ENCODE measurements around the gene USP3.
A peak's percentile ranks its signal among the peaks of the same experiment; 100 is the strongest.

Gene USP3

DNA sequence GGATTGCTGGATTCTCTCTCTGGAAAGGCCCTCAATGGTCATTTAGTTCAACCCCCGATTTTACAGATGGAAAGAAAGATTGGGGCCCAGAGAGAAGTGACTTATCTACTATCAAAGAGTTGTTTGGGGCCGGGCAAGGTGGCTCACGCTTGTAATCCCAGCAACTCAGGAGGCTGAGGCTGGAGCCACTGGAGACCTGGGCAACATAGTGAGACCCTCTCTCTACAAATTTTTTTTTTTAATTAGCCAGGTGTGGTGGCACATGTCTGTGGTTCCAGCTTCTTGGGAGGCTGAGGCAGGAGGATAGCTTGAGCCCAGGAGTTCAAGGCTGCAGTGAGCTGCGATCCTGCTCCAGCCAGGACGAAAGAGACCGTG lies 5.2 kb upstream of the USP3 start:
- DNase-seq = no peak

DNA sequence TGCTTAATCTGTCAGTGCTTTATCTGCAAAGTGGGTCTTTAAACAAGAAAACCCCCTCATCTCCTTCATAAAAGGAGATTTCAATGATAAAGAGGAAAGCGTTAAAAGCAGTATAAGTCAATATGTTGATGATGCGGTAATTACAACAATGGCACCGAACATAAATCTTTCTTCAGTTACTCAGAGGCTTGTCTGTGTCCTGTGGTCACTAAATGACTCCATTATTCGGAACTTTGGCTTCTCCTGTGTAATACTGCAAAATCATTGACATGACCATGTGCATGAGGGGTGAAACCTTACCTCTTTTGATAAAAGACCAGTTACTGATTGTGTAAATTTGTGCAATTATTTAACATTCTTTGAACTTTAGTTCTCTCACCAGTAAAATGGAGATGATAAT lies 4.8 kb upstream of the USP3 start:
- no peak for DNase-seq

DNA sequence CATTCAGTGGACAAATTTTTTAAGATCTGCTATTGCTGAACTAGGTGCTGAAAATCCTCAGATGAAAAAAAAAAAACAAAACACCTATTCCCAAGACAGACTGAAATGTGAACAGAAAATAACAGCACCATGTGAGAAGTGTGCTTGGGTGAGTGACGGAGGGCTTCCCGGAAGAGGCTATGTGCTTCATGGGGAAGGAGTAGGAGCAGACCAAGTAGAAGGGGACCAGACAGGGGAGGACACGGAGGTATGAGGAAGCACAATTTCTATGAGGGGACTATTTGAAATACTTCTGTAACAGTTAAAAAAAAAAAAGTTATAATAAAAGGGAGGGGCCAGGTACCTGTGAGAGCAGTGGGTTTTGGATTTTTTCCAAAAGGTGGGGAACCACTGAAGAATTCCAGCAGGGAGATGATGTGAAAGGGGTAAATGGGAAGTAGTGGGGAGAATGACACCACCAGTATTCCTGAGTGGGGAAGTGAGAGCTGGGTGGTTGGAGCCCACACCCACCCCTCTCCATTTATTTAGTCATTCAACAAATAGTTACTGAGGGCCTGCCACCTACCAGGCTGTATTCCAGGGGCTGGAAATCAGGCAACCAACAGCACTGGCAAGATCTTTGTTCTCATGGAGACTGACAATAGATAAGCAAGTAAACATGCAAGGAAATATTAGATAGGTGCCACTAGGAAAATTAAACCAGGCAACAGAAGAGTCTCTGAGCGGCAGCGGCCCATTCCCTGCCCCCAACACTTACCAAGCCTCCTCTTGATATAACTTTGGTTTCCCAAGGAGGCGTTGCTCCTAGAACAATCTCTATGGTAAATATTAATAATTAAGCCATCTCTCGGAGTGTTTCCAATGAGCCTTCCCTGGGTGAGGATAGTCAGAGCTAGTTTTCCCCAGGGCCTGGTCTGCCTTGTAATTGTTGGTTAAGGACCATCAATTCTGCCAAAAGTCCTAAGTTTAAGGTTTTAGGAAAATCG lies 3.8 kb upstream of the USP3 start:
- peak in 1 of 2 experiments; percentile 20 for DNase-seq

DNA sequence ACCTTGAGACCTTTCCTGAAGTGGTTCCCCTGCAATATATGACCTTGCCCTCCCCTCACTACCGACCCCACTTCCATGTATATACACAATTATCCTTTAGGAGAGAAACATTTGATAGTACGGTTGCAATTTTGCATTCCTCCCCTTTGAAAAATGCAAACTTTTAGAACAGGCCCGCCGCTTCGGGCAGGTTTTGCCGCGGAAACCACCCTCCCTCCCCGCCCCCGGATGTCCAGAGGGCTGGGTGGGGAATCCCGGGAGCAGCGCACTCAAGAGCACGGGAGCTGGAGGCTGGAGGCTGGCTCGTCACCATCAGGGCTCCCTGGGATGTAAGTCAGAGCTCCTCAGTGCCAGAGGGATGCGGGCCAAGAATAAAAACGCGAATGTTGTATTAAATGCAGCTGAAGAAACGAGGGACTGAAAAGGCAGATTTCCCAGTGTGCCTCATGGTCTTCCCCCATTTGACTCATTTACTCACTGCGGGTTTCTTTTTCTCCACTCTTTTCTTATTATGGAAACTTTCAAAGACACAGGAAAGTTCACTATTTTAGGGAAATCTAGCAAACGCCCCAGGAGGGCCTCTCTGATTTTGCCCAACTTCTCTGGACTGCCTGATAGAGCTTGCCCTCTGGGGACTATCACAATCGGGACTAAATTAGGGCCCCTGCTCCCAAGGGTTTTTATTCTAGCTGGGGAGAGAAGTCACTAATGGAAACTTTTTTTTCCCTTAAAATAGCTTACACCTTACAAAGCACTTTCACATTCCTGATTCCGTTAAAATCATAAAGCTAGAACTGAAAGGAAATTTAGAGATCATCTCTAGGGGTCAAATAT lies 2.9 kb upstream of the USP3 start:
- peak; percentile 14 to 71 for DNase-seq

DNA sequence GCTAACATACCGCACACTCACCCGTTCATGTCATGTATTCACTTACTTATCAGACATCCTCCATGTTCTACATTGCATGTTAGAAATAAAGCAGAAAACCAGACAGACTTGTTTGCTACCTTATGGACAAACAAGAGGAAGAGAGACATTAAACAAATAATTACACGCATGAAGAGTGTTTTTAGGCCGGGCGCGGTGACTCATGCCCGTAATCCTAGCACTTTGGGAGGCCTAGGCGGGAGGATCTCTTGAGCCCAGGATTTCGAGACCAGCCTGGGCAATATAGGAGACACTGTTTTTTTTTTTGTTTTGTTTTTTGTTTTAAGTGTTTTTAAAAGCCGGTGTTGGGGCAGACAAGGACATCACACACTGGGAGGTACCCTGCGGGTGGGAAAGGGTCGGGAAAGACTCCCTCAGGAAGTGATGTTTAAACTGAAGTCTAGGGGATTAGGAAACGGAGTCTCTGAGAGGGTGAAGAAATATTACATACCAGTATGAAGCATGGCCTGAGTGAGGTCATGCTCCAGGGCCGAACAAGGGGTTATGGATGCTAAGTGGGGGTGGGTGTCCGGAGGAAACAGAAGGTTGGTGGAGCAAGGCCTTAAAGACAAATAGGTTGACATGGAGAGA lies 2.1 kb upstream of the USP3 start:
- peak in 1 of 2 experiments; percentile 20 for DNase-seq

DNA sequence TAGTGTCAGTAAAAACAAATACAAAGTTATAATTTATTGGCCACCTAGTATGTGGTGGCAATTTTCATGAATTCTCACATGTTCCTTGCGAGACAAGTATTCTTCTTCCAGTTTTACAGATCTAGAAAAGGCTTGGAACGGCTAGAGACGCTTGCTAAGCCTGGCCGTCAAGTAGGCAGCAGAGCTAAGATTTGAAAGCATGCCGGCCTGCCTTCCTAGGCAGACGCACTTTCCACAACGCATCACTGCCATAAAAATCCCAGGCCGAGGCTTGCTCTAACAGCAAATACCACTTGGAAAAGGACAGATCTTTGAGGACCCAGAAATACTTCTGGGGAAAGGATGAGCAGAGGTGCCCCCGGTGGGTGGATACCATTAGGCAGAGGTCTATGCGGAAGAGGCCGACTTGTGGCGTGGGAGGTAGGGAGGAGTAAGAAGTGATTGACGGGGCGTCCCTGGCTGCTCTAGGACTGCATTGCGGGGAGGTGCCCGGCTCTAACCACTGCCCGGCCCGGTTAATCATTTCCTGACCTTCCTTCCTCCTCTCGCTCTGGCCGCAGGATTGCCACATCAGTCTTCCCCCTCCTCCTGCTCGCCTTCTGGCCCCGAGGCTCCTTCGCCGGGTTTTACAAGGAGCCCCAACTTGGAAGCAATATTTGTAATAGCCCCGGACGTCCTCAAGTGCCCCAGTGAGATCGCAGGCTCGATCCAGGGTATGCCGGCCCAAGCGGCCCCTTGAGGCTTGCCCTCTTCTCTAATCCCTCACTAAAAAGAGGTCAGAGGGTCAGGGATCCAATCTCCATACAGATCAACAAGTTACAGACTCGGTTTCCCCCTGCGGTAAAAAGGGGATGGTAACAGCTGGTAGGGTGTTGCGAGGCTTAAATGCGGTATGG lies 1.3 kb upstream of the USP3 start:
- no peak for DNase-seq

DNA sequence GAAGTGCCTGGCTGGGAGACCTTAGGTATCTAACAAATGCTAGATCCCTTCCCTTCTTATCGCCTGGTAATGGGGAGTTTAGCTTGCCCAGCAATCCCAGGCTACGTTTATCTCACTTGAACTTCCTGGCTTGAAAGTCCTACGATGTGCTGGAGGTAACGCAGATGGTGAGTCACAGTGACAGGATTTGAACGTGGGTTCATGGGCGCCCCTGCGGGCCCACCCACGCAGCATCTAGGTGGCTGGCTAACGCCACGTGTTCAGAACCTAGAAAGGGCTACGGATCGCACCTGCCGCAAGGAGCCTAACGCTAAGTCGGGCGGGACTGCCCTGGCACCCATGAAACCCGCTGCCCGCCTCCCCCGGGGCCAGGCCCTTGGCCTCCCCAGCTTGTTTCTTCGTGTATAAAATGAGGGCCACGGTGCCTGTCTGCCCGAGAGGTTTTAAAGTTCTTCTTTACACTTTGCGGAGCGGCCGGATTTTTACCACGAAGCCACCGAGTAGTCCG lies 600 bp upstream of the USP3 start:
- DNase-seq = peak; percentile 45 to 64

DNA sequence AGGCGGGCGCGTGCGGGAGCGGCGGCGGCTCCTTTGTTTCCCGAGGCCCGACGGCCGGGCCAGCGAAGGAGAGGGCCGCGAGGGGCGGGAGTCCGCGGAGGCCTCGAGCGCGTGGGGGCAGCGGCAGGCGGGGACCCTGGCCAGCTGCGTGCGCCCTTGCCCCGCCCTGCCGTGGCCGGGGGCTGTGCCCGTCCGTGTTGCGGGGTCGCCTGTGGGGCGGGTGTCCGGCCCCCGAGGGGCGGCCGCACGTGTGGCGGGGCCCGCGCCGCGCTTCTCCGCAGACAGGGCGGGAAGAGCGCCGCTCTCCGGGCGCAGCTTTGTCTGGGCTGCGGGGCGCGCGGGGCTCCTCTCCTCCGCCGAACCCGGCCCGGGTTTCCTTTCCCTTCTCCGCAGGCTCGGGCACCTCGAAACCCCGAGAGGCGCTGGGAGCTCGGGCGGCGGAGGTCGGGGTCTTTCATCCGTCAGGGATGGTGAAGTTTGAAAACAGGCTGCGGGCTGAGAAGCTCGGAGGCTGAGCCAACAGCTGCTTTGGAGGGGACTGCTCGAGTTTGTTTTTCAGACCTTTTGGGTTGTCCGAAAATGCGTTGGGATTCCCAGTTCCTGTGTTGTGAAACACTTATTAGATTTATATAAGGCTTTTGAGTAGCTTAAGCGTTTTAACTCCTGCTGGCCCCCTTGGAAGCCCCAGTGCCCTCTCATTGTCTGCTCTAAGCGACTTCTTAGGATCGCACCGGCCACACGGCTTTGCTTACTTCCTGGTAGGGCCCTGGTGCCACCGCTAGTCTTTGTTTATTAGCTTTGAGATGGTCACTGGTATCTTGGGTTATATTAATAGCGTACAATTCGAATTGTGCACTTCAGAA lies 817 bp downstream of the USP3 start:
- DNase-seq = peak; percentile 47 to 80

DNA sequence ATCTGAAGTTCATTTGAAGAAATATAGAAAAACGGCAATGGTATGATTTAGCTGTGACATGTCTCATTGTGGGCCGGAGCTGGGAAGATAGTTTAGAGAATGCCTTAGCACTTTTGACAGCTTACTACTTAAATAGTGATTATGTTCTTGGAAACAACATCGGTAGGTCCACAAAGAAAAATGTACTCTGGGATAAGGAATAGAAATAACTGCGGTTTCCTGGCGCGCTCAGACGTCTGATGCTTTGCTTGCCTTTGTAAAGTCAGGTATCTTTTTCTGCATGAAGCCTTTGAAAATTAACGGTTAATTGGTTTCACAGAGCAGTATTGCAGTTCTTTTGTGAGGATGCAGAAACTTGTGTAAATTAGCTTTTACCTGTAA lies 1.4 kb downstream of the USP3 start:
- DNase-seq = no peak

DNA sequence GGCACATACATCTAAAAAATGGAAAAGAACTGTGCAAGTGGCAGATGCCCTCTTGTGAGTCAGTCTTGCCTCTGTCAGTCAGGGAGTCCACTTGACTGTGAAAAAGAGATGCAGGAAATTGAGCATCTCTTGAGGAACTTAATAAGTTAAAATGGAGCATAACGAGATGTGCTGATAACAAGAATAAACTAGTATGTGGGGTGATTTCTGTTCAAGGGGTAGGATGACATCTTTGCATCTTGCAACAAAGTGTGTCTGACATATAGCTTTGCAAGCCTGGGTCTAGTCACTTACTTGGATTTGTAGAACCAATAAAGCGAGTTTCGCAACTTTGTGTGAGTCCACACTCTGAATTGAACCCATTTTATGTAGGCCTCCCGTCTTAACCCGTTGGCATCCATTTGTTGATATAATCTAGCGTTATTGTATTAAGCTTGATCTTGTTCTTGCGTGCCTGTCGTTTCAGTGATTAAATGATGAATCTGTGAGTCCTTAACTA lies 2.2 kb downstream of the USP3 start:
- no peak for DNase-seq

DNA sequence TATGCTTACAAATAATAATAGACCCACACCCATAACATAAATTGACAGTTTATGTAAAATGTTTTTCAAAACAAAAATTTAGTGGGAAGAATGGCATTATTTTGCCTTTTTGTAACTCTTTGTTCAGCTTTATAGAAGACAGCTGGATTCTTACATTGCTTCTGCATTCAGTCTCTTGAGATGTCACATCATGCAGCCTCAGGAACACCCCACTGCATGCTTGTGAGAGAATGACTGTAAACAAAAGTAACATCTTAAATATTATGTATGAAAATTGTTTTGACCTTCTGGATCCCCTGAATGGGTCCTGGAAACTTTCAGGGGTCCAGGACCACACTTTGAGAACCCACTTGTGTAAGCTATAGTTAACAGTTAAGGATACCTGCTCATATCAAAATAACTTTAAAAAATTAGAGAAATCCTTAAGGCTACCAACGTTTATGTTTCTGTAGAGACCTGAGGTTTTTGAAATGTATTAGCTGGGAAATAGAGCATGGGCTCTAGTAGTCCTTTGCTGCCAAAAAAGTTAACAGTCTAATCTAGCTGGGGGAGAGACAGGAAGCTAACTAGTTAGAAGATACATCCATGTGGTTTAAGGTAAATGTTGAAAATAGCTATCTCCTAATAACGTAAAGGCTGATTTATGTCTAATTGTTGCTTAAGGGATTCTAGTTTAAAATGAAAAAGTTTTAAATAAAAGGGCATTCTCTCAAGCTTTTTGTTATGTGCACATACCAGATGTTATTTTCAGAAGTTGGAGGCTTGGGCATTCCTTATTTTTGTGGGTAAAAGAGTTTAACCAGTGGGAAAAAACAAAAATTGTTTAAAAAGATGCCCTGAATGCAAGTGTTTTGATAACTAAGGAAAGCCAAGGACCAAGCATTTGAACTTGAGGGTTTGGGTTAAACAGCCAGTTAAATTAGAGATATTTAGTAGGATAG lies 3.8 kb downstream of the USP3 start:
- DNase-seq = no peak

DNA sequence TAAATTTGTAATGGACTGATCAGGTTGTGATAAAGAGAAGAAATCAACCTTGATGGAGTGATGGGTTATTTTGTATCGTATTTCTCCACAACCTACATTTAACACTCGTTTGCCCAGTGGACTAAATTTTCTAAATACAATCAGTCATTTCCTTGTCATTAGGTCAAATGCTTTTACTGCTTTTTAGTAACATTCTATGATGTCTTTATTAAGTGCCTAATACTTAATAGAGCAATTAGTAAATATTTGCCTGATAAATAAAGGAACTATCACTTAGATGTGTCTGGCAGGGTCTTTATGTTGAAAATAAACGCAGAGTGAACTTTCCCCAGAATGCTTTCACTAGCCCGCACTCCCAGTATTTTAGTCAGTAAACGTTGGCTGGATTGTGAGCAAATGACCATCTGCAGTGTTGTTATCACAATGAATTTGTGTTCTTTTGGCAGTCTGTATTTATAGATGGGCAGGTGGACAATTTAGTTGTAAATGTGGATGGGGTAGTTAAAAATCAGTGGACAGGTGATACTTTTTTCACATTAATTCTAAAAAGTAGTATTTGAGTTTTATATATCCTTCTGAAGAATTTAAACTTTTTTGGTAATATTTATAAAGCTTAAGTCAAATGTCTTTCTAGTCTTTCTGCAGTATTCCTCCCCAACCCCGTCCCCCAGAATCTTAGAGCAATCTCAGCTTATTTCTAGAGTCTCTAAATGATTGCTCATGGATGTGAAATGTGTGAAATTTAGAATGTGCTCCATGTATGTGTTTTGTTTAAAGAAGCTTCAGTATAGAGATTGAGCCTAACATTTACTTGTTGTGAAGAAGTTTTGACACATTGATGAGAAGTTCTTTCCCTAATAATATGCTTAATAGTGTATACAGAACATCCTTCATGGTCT lies 4.9 kb downstream of the USP3 start:
- no peak for DNase-seq

DNA sequence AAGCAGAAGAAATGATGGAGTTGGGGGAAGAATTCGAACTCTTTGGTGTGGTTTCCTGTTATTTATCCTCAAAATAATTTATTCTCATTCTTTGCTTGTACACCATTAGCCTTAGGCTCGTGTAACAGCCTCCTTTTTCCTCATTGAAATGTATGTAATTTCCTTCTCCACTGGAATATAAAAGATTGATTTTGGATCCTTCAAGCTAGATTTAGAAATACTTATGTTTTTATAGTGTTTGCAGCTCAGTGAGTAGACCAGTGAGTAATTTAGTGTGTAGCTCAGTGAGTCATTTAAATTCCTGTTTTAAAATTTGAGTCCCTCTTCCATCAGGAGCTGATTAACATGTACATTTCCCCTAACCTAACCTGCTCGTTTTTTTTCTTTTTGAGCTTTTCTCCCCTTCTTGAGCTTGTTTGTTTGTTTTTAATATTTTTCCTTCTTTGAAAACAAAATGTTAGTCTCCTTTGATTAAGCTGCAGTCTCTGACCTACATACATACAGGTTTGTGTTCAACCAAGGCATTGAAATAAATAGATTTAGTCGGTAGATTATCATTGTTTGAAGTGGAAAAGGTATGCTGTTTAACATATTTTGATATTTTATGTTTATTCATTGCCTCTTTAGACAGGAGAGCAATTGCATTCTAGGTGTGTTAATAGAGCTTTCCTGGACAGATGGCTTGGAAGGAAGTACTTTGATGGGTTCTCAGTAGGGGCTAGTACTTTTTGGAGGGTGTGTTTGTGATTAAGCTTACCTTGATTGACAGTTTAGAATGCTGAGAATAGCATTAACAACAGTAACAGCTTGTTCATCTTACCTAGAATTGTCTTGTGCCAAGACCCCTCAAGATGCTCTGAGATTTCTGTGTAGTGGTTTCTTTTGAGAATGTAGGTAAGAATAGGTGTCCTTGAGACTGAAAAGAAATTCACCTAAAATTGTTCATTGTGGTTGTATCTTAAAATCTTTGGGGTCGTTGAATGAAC lies 5.9 kb downstream of the USP3 start:
- no peak for DNase-seq

DNA sequence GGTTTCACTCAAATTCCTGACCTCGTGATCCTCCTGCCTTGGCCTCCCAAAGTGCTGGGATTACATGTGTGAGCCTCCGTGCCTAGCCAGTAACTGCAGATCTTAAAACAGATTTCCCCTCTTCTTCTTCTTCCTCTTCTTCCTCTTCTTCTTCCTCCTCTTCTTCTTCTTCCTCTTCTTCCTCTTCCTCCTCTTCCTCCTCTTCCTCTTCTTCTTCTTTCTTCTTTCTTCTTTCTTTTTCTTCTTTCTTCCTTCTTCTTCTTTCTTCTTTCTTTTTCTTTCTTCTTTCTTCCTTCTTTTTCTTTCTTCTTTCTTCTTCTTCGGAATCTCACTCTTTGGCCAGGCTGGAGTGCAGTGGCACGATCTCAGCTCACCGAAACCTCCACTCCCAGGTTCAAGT lies 7.8 kb downstream of the USP3 start:
- no peak for DNase-seq

DNA sequence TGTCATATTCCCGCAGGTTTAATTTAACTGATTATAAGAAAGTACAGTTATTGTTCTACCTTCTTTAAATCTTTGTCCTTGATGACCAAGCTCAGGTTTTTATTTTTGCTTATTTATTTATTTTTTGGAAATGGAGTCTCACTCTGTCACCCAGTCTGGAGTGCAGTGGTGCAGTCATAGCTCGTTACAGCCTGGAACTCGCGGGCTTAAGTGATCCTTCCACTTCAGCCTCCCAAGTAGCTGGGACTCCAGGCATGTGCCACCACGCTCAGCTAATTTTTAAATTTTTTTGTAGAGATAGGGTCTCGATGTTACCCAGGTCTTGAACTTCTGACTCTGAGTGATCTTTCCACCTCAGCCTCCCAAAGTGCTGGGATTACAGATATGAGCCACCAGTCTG lies 8.9 kb downstream of the USP3 start:
- DNase-seq = no peak

DNA sequence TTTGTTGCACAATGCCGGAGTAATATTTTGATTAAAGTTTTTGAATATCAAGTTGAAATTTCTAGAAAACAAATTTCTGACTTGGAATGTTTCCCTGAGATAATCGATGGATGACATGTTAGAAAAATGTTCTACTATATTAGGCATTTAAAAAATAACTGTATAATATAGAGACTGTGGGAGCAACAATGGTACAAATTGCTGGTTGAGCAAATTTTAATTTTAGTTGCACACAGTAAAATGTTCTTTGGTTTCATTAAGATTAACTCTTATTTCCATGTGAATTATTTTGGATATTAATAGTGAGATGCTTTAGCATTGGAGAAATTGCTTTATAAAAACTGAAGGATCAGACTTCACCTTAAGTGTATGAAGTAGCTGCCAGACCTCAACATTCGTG lies 9.3 kb downstream of the USP3 start:
- no peak for DNase-seq

DNA sequence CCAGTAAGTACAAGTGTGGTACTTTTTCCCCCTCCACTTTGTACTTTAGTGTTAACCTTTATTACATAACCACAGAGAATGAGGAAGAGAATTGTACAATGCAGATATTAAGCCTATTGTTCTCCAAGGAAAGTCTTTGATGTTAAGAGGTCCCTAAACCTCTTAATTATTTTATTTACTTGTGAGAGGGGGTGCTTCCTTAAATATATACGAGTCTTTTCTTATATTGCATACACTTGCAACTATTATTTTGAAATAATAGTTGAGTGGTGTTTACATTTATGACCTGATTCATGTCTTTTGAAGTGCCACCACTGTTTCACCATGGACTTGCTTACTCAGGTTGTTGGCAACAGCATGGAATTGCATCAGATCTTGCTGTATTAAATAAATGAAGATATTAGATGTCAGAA lies 10.1 kb downstream of the USP3 start:
- no peak for DNase-seq

Data from NCI-H526 (cell line).